Loucy (cell line): ENCODE measurements around the gene CCDC73.

ENCODE experiments used
- H2AFZ ChIP-seq: fragments of 200-600 bp; sonication (generic); 2 replicates; pipeline ENCODE4 v1.6.0; 2016; ENCODE audit warnings: antibody characterized with exemption, mild to moderate bottlenecking, low read length, moderate library complexity
- H3F3A ChIP-seq: fragments of 200-600 bp; 2 replicates; pipeline ENCODE4 v1.6.0; 2016; ENCODE audit warnings: antibody characterized with exemption, low read depth, mild to moderate bottlenecking
- H3K27me3 ChIP-seq: fragments of 200-600 bp; sonication (generic); 2 replicates; pipeline ENCODE4 v1.6.1; 2014; ENCODE audit warnings: low read length, mild to moderate bottlenecking; ENCODE audit not compliant: insufficient read depth, poor library complexity, severe bottlenecking
- H3K36me3 ChIP-seq: fragments of 200-600 bp; sonication (generic); 2 replicates; pipeline ENCODE4 v1.6.1; 2016; ENCODE audit warnings: low read length; ENCODE audit not compliant: insufficient read depth
- H3K4me1 ChIP-seq: fragments of 200-600 bp; sonication (generic); 2 replicates; pipeline ENCODE4 v1.5.1; 2014; ENCODE audit warnings: low read length, mild to moderate bottlenecking; ENCODE audit not compliant: insufficient read depth, poor library complexity, severe bottlenecking
- H3K4me2 ChIP-seq: fragments of 200-600 bp; sonication (generic); 2 replicates; pipeline ENCODE4 v1.6.0; 2014; ENCODE audit warnings: antibody characterized with exemption, low read length, low read depth, mild to moderate bottlenecking; ENCODE audit not compliant: poor library complexity, severe bottlenecking
- H3K4me3 ChIP-seq: fragments of 200-600 bp; sonication (generic); 2 replicates; pipeline ENCODE4 v1.5.1; 2014; ENCODE audit warnings: low read length, mild to moderate bottlenecking, mixed read lengths; ENCODE audit not compliant: poor library complexity, severe bottlenecking
- H3K79me2 ChIP-seq: fragments of 200-600 bp; sonication (generic); 2 replicates; pipeline ENCODE4 v1.6.1; 2014; ENCODE audit warnings: low read length; ENCODE audit not compliant: insufficient read depth
- H3K9ac ChIP-seq: fragments of 200-600 bp; sonication (generic); 2 replicates; pipeline ENCODE4 v1.6.0; 2014; ENCODE audit warnings: mild to moderate bottlenecking, low read depth, low read length, moderate library complexity; ENCODE audit not compliant: poor library complexity, severe bottlenecking
- H3K9me2 ChIP-seq: fragments of 200-600 bp; sonication (generic); replicated peaks from 2 replicates; pipeline ENCODE4 v1.6.1; 2016; ENCODE audit warnings: low read depth, low read length, mixed read lengths
- H3K9me3 ChIP-seq: fragments of 200-600 bp; sonication (generic); 2 replicates; pipeline ENCODE4 v1.6.1; 2014; ENCODE audit warnings: mild to moderate bottlenecking, antibody characterized with exemption, low read length, low read depth; ENCODE audit not compliant: insufficient read depth
- H4K20me1 ChIP-seq: fragments of 200-600 bp; sonication (generic); 2 replicates; pipeline ENCODE4 v1.6.0; 2014; ENCODE audit warnings: antibody characterized with exemption, low read length, mild to moderate bottlenecking; ENCODE audit not compliant: insufficient read depth, poor library complexity, severe bottlenecking
- CTCF ChIP-seq: fragments of 200-600 bp; sonication (generic); conservative IDR thresholded peaks from 2 replicates; pipeline ENCODE4 v1.5.1; 2014; ENCODE audit warnings: mild to moderate bottlenecking, antibody characterized with exemption, low read length
- EZH2phosphoT487 ChIP-seq: fragments of 200-600 bp; IDR thresholded peaks from 2 replicates; pipeline ENCODE4 v1.6.1; 2018; ENCODE audit warnings: antibody characterized with exemption, mild to moderate bottlenecking, moderate library complexity, borderline replicate concordance

CCDC73 gene

GRCh38 chr11:32630844-32631243 lies 163.6 kb downstream of the CCDC73 start:
- peaks cover 5% of the 10 kb centered on the region for H3K4me1 ChIP-seq
- H4K20me1 ChIP-seq, result no peaks in the 10 kb centered on the region
- H3K4me2 ChIP-seq, result no peak overlapping the region
- H3K4me3 ChIP-seq, result no peak overlapping the region
- H3K9ac ChIP-seq, result no peak overlapping the region
- H3K36me3 ChIP-seq, result no peaks in the 10 kb centered on the region
- H3K9me3 ChIP-seq, result no peaks in the 10 kb centered on the region
- TF ChIP-seq CTCF, result no peak
- TF ChIP-seq EZH2phosphoT487, result no peak
- no peaks in the 10 kb centered on the region for H3K9me2 ChIP-seq
- no peaks in the 10 kb centered on the region for H3K79me2 ChIP-seq
- no peaks in the 10 kb centered on the region for H3F3A ChIP-seq
- no peaks in the 10 kb centered on the region for H3K27me3 ChIP-seq
- no peak overlapping the region; the same call in 1 of the 2 replicates for H2AFZ ChIP-seq

GRCh38 chr11:32616903-32617302 lies 177.6 kb downstream of the CCDC73 start:
- Histone ChIP-seq H3K9me2 (no peaks in the 10 kb centered on the region), H3K36me3 (no peaks in the 10 kb centered on the region), H3K4me2 (no peak overlapping the region), H3K9ac (no peak overlapping the region), H3K27me3 (no peaks in the 10 kb centered on the region), H3K4me1 (peaks cover 9% of the 10 kb centered on the region), H3F3A (no peaks in the 10 kb centered on the region), H3K79me2 (no peaks in the 10 kb centered on the region), H3K4me3 (no peak overlapping the region), H4K20me1 (no peaks in the 10 kb centered on the region), H3K9me3 (no peaks in the 10 kb centered on the region), H2AFZ (no peak overlapping the region)
- no peak for TF ChIP-seq EZH2phosphoT487
- no peak for TF ChIP-seq CTCF

GRCh38 chr11:32615422-32615821 lies 179.0 kb downstream of the CCDC73 start:
- Histone ChIP-seq H3K9ac (no peak overlapping the region), H3K9me2 (no peaks in the 10 kb centered on the region), H3K4me3 (no peak overlapping the region), H2AFZ (no peak overlapping the region), H3K79me2 (no peaks in the 10 kb centered on the region), H3K36me3 (no peaks in the 10 kb centered on the region), H3K27me3 (no peaks in the 10 kb centered on the region), H3K9me3 (no peaks in the 10 kb centered on the region), H4K20me1 (no peaks in the 10 kb centered on the region), H3K4me2 (no peak overlapping the region), H3F3A (no peaks in the 10 kb centered on the region), H3K4me1 (peaks cover 9% of the 10 kb centered on the region)
- TF ChIP-seq EZH2phosphoT487 (no peak), CTCF (peak; percentile 76)
